A549 (cell line): Measurements from ENCODE around the gene ATG2A.

Experiments
- CTCF ChIP-seq: fragments of >200 bp; sonication (Bioruptor Twin); formaldehyde crosslinking; IDR thresholded peaks from 3 replicates; pipeline ENCODE4 v1.5.1; 2016
- GATA3 ChIP-seq: IDR thresholded peaks from 2 replicates; pipeline ENCODE4 v1.6.1; 2012; ENCODE audit warnings: borderline replicate concordance
- TF ChIP-seq, protein P1 (sequence below): fragments of 200-600 bp; sonication (generic); IDR thresholded peaks from 2 replicates; pipeline ENCODE4 v1.6.1; 2016; ENCODE audit warnings: antibody characterized with exemption, mild to moderate bottlenecking, moderate library complexity
- TF ChIP-seq, protein P2 (sequence below): fragments of 450-650 bp; IDR thresholded peaks from 2 replicates; pipeline ENCODE4 v1.6.1; 2014; ENCODE audit warnings: antibody characterized with exemption

- TF ChIP-seq CTCF (no peak), GATA3 (peak; percentile 40; the same call in 1 of the 2 replicates)
- TF ChIP-seq, protein P1, sequence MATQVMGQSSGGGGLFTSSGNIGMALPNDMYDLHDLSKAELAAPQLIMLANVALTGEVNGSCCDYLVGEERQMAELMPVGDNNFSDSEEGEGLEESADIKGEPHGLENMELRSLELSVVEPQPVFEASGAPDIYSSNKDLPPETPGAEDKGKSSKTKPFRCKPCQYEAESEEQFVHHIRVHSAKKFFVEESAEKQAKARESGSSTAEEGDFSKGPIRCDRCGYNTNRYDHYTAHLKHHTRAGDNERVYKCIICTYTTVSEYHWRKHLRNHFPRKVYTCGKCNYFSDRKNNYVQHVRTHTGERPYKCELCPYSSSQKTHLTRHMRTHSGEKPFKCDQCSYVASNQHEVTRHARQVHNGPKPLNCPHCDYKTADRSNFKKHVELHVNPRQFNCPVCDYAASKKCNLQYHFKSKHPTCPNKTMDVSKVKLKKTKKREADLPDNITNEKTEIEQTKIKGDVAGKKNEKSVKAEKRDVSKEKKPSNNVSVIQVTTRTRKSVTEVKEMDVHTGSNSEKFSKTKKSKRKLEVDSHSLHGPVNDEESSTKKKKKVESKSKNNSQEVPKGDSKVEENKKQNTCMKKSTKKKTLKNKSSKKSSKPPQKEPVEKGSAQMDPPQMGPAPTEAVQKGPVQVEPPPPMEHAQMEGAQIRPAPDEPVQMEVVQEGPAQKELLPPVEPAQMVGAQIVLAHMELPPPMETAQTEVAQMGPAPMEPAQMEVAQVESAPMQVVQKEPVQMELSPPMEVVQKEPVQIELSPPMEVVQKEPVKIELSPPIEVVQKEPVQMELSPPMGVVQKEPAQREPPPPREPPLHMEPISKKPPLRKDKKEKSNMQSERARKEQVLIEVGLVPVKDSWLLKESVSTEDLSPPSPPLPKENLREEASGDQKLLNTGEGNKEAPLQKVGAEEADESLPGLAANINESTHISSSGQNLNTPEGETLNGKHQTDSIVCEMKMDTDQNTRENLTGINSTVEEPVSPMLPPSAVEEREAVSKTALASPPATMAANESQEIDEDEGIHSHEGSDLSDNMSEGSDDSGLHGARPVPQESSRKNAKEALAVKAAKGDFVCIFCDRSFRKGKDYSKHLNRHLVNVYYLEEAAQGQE, result no peak
- TF ChIP-seq, protein P2, sequence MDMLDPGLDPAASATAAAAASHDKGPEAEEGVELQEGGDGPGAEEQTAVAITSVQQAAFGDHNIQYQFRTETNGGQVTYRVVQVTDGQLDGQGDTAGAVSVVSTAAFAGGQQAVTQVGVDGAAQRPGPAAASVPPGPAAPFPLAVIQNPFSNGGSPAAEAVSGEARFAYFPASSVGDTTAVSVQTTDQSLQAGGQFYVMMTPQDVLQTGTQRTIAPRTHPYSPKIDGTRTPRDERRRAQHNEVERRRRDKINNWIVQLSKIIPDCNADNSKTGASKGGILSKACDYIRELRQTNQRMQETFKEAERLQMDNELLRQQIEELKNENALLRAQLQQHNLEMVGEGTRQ, result no peak
Observed at GRCh38 chr11:64856382-64857227, 60.4 kb downstream of the ATG2A start.
